Neutrophil (primary cell): ENCODE results near the gene PTPRN2.

Experiments
- H3K27ac ChIP-seq: fragments of 200-600 bp; sonication (generic); 2 replicates; pipeline ENCODE4 v1.5.1; 2016; ENCODE audit warnings: mild to moderate bottlenecking, moderate library complexity
- H3K27me3 ChIP-seq: fragments of 200-600 bp; sonication (generic); 2 replicates; pipeline ENCODE4 v1.6.0; 2016; ENCODE audit warnings: mild to moderate bottlenecking
- H3K36me3 ChIP-seq: fragments of 200-600 bp; sonication (generic); 2 replicates; pipeline ENCODE4 v1.5.1; 2017
- H3K4me1 ChIP-seq, 2 experiments: fragments of 200-600 bp in 1 of 2; sonication (generic) in 1 of 2; 1 replicate in 1 of 2; 2 replicates in 1 of 2; pipeline versions ENCODE4 v1.5.1 to v1.6.1; 2013 to 2016; ENCODE audit warnings: low read depth in 1 of 2, low read length in 1 of 2, mild to moderate bottlenecking in 1 of 2, moderate library complexity in 1 of 2; ENCODE audit not compliant: control insufficient read depth in 1 of 2, insufficient read depth in 1 of 2
- H3K4me3 ChIP-seq, 2 experiments: fragments of 200-600 bp in 1 of 2; sonication (generic) in 1 of 2; 1 replicate in 1 of 2; 2 replicates in 1 of 2; pipeline ENCODE4 v1.5.1; 2013 to 2016; ENCODE audit warnings: low read depth in 1 of 2, low read length in 1 of 2, mild to moderate bottlenecking in 1 of 2, moderate library complexity in 1 of 2
- H3K9me3 ChIP-seq: fragments of 200-600 bp; sonication (generic); 2 replicates; pipeline ENCODE4 v1.5.1; 2016
- CTCF ChIP-seq: fragments of 200-600 bp; sonication (generic); IDR thresholded peaks from 2 replicates; pipeline ENCODE4 v1.5.1; 2016; ENCODE audit warnings: antibody characterized with exemption

Gene PTPRN2

GRCh38 chr7:158194365-158194900 lies 393.2 kb downstream of the PTPRN2 start:
- H3K27ac ChIP-seq: no peak overlapping the region
- H3K36me3 ChIP-seq: no peaks in the 10 kb centered on the region
- TF ChIP-seq CTCF: no peak
- H3K27me3 ChIP-seq: no peaks in the 10 kb centered on the region
- H3K9me3 ChIP-seq: no peaks in the 10 kb centered on the region
- no peaks in the 10 kb centered on the region for H3K4me1 ChIP-seq
- no peak overlapping the region for H3K4me3 ChIP-seq

GRCh38 chr7:158193446-158193845 lies 394.2 kb downstream of the PTPRN2 start:
- H3K36me3 ChIP-seq: no peaks in the 10 kb centered on the region
- H3K9me3 ChIP-seq: no peaks in the 10 kb centered on the region
- no peak for TF ChIP-seq CTCF
- H3K4me3 ChIP-seq: no peak overlapping the region
- no peaks in the 10 kb centered on the region for H3K4me1 ChIP-seq
- H3K27ac ChIP-seq: no peak overlapping the region
- no peaks in the 10 kb centered on the region for H3K27me3 ChIP-seq

GRCh38 chr7:158192956-158193355 lies 394.7 kb downstream of the PTPRN2 start:
- Histone ChIP-seq H3K27ac (no peak overlapping the region), H3K4me1 (no peaks in the 10 kb centered on the region), H3K4me3 (no peak overlapping the region), H3K9me3 (no peaks in the 10 kb centered on the region), H3K36me3 (no peaks in the 10 kb centered on the region), H3K27me3 (no peaks in the 10 kb centered on the region)
- TF ChIP-seq CTCF: no peak

- H3K9me3 ChIP-seq: no peaks in the 10 kb centered on the region
- no peaks in the 10 kb centered on the region for H3K27me3 ChIP-seq
- no peak overlapping the region for H3K27ac ChIP-seq
- no peak overlapping the region for H3K4me3 ChIP-seq
- H3K36me3 ChIP-seq: no peaks in the 10 kb centered on the region
- H3K4me1 ChIP-seq: no peaks in the 10 kb centered on the region
- TF ChIP-seq CTCF: no peak
Measured at GRCh38 chr7:158192184-158192835, 395.3 kb downstream of the PTPRN2 start.

GRCh38 chr7:158191671-158192070 lies 396.0 kb downstream of the PTPRN2 start:
- no peak overlapping the region for H3K4me3 ChIP-seq
- no peaks in the 10 kb centered on the region for H3K9me3 ChIP-seq
- TF ChIP-seq CTCF: no peak

More at GRCh38 chr7:158191671-158192070, 396.0 kb downstream of the PTPRN2 start:
- Histone ChIP-seq H3K36me3 (no peaks in the 10 kb centered on the region), H3K4me1 (no peaks in the 10 kb centered on the region), H3K27me3 (no peaks in the 10 kb centered on the region), H3K27ac (no peak overlapping the region)
